Endothelial cell of umbilical vein (primary cell): ENCODE data around the gene MED22. TPM values are rescaled to one million over a fixed set of nuclear protein-coding genes. Genes with fewer than 3 reads are reported as not detected.

Source experiments
- BruUV-seq: library from RNA; stranded (reverse); fragments of 400-500 nt; replicated peaks from 2 replicates; lab custom pipeline; 2021; lab: Mats Ljungman, UMichigan
- CTCF ChIA-PET: fragments of 300-600, 350-600 bp; sonication (Branson Sonifier 250); formaldehyde crosslinking; loops from one replicate; lab custom pipeline; 2021; ENCODE audit warnings: antibody characterized with exemption, inconsistent platforms; lab: Charles Lee
- POLR2A ChIA-PET: fragments of 300-600, 350-600 bp; sonication (Branson Sonifier 250); formaldehyde crosslinking; loops from one replicate; lab custom pipeline; 2021; ENCODE audit warnings: antibody characterized with exemption, inconsistent platforms; lab: Charles Lee
- DNase-seq: peaks from one replicate; pipeline ENCODE4 v3.0.0-alpha.2; 2011; ENCODE audit warnings: low read depth, low spot score
- FAIRE-seq: peaks from 2 replicates; lab custom pipeline; 2011; peaks lifted over from hg19 to GRCh38; lab: Jason Lieb, UNC
- H2AFZ ChIP-seq: 2 replicates; pipeline ENCODE4 v1.6.0; 2012; ENCODE audit warnings: low read depth, low read length, control low read depth, inconsistent platforms
- H3K27ac ChIP-seq: 2 replicates; pipeline ENCODE4 v1.5.1; 2011; ENCODE audit warnings: low read depth, mild to moderate bottlenecking, control low read depth, low read length, moderate library complexity; ENCODE audit not compliant: insufficient read depth
- H3K27me3 ChIP-seq, 2 experiments: 2 replicates each; pipeline versions ENCODE4 v1.6.0 to v1.6.1; 2011; ENCODE audit warnings: low read length in 2 of 2, mixed read lengths in 1 of 2; ENCODE audit not compliant: control insufficient read depth in 2 of 2, insufficient read depth in 2 of 2
- H3K36me3 ChIP-seq, 2 experiments: 2 replicates in 1 of 2; 3 replicates in 1 of 2; pipeline ENCODE4 v1.5.1; 2011; ENCODE audit warnings: low read length in 2 of 2, mild to moderate bottlenecking in 1 of 2, moderate library complexity in 1 of 2; ENCODE audit not compliant: control insufficient read depth in 2 of 2, insufficient read depth in 2 of 2; ENCODE audit errors: extremely low read depth in 1 of 2
- H3K4me1 ChIP-seq: 3 replicates; pipeline ENCODE4 v1.5.1; 2011; ENCODE audit warnings: mild to moderate bottlenecking, low read length; ENCODE audit not compliant: control insufficient read depth, insufficient read depth; ENCODE audit errors: extremely low read depth
- H3K4me2 ChIP-seq: 2 replicates; pipeline ENCODE4 v1.6.1; 2011; ENCODE audit warnings: low read length, control low read depth, mixed read lengths; ENCODE audit not compliant: insufficient read depth
- H3K4me3 ChIP-seq, 3 experiments: fragments of 200-600 bp in 1 of 3; sonication (generic), shearing (Covaris generic) in 1 of 3; replicated peaks in 1 of 3; 2 replicates each; pipeline ENCODE4 v1.5.1; 2011 to 2016; ENCODE audit warnings: control low read depth in 3 of 3, low read length in 3 of 3, mild to moderate bottlenecking in 2 of 3, inconsistent platforms in 1 of 3, low read depth in 1 of 3, moderate library complexity in 1 of 3; ENCODE audit not compliant: insufficient read depth in 1 of 3
- H3K79me2 ChIP-seq: 2 replicates; pipeline ENCODE4 v1.6.0; 2012; ENCODE audit warnings: low read length, inconsistent platforms; ENCODE audit not compliant: control insufficient read depth, insufficient read depth
- H3K9ac ChIP-seq: replicated peaks from 2 replicates; pipeline ENCODE3; 2011; ENCODE audit warnings: low read length, control low read depth; ENCODE audit not compliant: insufficient read depth; ENCODE audit errors: extremely low read depth
- H3K9me1 ChIP-seq: replicated peaks from 3 replicates; pipeline ENCODE4 v1.6.0; 2011; ENCODE audit warnings: mild to moderate bottlenecking, low read length; ENCODE audit not compliant: control insufficient read depth, insufficient read depth; ENCODE audit errors: extremely low read depth
- H3K9me3 ChIP-seq: replicated peaks from 2 replicates; pipeline ENCODE4 v1.5.1; 2012; ENCODE audit warnings: low read length, inconsistent platforms; ENCODE audit not compliant: control insufficient read depth, insufficient read depth
- H4K20me1 ChIP-seq: replicated peaks from 2 replicates; pipeline ENCODE3; 2011; ENCODE audit warnings: mild to moderate bottlenecking, low read length; ENCODE audit not compliant: control insufficient read depth, insufficient read depth; ENCODE audit errors: extremely low read depth
- EZH2 ChIP-seq: IDR thresholded peaks from 2 replicates; pipeline ENCODE4 v1.6.1; 2012; ENCODE audit warnings: borderline replicate concordance, low read depth, mild to moderate bottlenecking, moderate library complexity, low read length, inconsistent platforms; ENCODE audit not compliant: severe bottlenecking
- FOS ChIP-seq: IDR thresholded peaks from 2 replicates; pipeline ENCODE4 v1.6.1; 2011; ENCODE audit warnings: mild to moderate bottlenecking, low read length, moderate library complexity, borderline replicate concordance; ENCODE audit not compliant: insufficient read depth
- GATA2 ChIP-seq: IDR thresholded peaks from 2 replicates; pipeline ENCODE4 v1.7.0; 2011; ENCODE audit warnings: low read depth, mild to moderate bottlenecking, moderate library complexity, mixed read lengths, low read length; ENCODE audit not compliant: insufficient read length, insufficient read depth
- JUN ChIP-seq: IDR thresholded peaks from 2 replicates; pipeline ENCODE4 v1.6.1; 2011; ENCODE audit warnings: borderline replicate concordance, low read depth; ENCODE audit not compliant: insufficient read length, insufficient read depth
- MAX ChIP-seq: IDR thresholded peaks from 2 replicates; pipeline ENCODE4 v1.6.1; 2011; ENCODE audit not compliant: insufficient read depth, insufficient read length
- MYC ChIP-seq: IDR thresholded peaks from one replicate; pipeline ENCODE4 v1.6.1; 2011; ENCODE audit warnings: mild to moderate bottlenecking, low read depth, low read length
- POLR2A ChIP-seq: IDR thresholded peaks from 2 replicates; pipeline ENCODE4 v1.6.1; 2012; ENCODE audit warnings: low read depth, mild to moderate bottlenecking, control low read depth, low read length
- POLR2AphosphoS5 ChIP-seq: IDR thresholded peaks from 2 replicates; pipeline ENCODE4 v1.6.1; 2012; ENCODE audit warnings: low read depth, mild to moderate bottlenecking, control low read depth, low read length, moderate library complexity; ENCODE audit not compliant: insufficient read depth
- dilution Hi-C: fragments of 300-500 bp; cut with MboI; formaldehyde crosslinking; loops from one replicate; pipeline ENCODE4 v1.15.0; 2019; ENCODE audit warnings: low sequenced_read_pairs; ENCODE audit not compliant: extremely low pct_ligation_motif_present
- intact Hi-C: fragments of 100-400 bp; cut with micrococcal nuclease; formaldehyde crosslinking; loops from one replicate; pipeline ENCODE4 v1.10.0; 2022
- polyA plus RNA-seq, 4 experiments: library from polyadenylated mRNA; depleted of rRNA in 3 of 4; stranded (reverse) in 3 of 4; unstranded in 1 of 4; fragments of >200 nt; gene quantifications; 2 replicates each; pipeline versions ENCODE4 v1.2.1 to v1.2.3, GENCODE V29; 2011 to 2012; ENCODE audit warnings: missing spikeins in 1 of 4
- total RNA-seq: library from RNA; stranded (reverse); gene quantifications from 2 replicates; pipeline ENCODE4 v1.2.3, GENCODE V29; 2021
- TF ChIP-seq, protein P1 (sequence below), 2 donors: IDR thresholded peaks; 1 replicate in 1 of 2; 2 replicates in 1 of 2; pipeline ENCODE4 v1.5.1; 2011; ENCODE audit warnings: low read length in 2 of 2, mild to moderate bottlenecking in 2 of 2, moderate library complexity in 2 of 2, control low read depth in 1 of 2, inconsistent platforms in 1 of 2, low read depth in 1 of 2; ENCODE audit not compliant: insufficient read depth in 1 of 2; ENCODE audit errors: extremely low read depth in 1 of 2

The MED22 gene
- total and polyA plus RNA-seq, 2 donors (not counting 3 experiments of a cell fraction or from before 2014, with no cell fraction given), result 25.7 to 27.4 TPM

GRCh38 chr9:133382507-133383141 lies 34.7 kb upstream of the MED22 start:
- H3K9ac ChIP-seq, result no peak overlapping the region
- no peak overlapping the region for H2AFZ ChIP-seq
- no peak for TF ChIP-seq MAX
- TF ChIP-seq FOS, result no peak
- no peak for TF ChIP-seq GATA2
- TF ChIP-seq EZH2, result no peak
- no peak for TF ChIP-seq POLR2A
- no peak for TF ChIP-seq POLR2AphosphoS5
- TF ChIP-seq JUN, result no peak
- no peaks in the 10 kb centered on the region for H3K27me3 ChIP-seq
- H3K9me1 ChIP-seq, result no peaks in the 10 kb centered on the region
- no peak for DNase-seq
- no peak overlapping the region for H3K4me3 ChIP-seq
- ChIA-PET POLR2A (no interaction called here), CTCF (no interaction called here)
- no peak overlapping the region for H3K4me2 ChIP-seq
- no peaks in the 10 kb centered on the region for H3K36me3 ChIP-seq
- BruUV-seq, result no TSS peak
- dilution Hi-C loops (no loop called here), intact Hi-C loops (no loop called here)
- no peak overlapping the region for H3K27ac ChIP-seq
- no peak for FAIRE-seq
- no peaks in the 10 kb centered on the region for H3K4me1 ChIP-seq
- no peaks in the 10 kb centered on the region for H3K9me3 ChIP-seq
- H3K79me2 ChIP-seq, result no peaks in the 10 kb centered on the region
- no peaks in the 10 kb centered on the region for H4K20me1 ChIP-seq

- Histone ChIP-seq H3K9ac (no peak overlapping the region), H3K4me2 (no peak overlapping the region), H3K27me3 (no peaks in the 10 kb centered on the region), H3K4me3 (no peak overlapping the region), H3K4me1 (peaks cover 6% of the 10 kb centered on the region), H3K27ac (no peak overlapping the region), H2AFZ (no peak overlapping the region), H3K36me3 (no peaks in the 10 kb centered on the region), H3K9me1 (no peaks in the 10 kb centered on the region), H4K20me1 (no peaks in the 10 kb centered on the region), H3K9me3 (no peaks in the 10 kb centered on the region), H3K79me2 (peaks cover under 1% of the 10 kb centered on the region)
- FAIRE-seq (no peak), DNase-seq (no peak)
- ChIA-PET CTCF (interaction anchor here (1.0 kb wide), 2 partner anchors 51 to 98 kb away, joined by 3 read pairs; partner anchors contain the start of gene SLC2A6), POLR2A (no interaction called here)
- dilution Hi-C loops, result no loop called here
- TF ChIP-seq FOS (no peak), EZH2 (no peak), MYC (no peak), MAX (no peak), POLR2AphosphoS5 (no peak), POLR2A (no peak)
- TF ChIP-seq, protein P1, sequence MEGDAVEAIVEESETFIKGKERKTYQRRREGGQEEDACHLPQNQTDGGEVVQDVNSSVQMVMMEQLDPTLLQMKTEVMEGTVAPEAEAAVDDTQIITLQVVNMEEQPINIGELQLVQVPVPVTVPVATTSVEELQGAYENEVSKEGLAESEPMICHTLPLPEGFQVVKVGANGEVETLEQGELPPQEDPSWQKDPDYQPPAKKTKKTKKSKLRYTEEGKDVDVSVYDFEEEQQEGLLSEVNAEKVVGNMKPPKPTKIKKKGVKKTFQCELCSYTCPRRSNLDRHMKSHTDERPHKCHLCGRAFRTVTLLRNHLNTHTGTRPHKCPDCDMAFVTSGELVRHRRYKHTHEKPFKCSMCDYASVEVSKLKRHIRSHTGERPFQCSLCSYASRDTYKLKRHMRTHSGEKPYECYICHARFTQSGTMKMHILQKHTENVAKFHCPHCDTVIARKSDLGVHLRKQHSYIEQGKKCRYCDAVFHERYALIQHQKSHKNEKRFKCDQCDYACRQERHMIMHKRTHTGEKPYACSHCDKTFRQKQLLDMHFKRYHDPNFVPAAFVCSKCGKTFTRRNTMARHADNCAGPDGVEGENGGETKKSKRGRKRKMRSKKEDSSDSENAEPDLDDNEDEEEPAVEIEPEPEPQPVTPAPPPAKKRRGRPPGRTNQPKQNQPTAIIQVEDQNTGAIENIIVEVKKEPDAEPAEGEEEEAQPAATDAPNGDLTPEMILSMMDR (IDR thresholded peaks at IDR 0.05; ENCODE audit: extremely low read depth in 1 of 2, insufficient read depth in 1 of 2, low read depth in 1 of 2, low read length in 2 of 2), result no peak
- intact Hi-C loops, result no loop called here
- no TSS peak for BruUV-seq
Observed at GRCh38 chr9:133380734-133381133, 32.8 kb upstream of the MED22 start.
